Amniotic stem cell (primary cell): ENCODE data around the gene VCP.
"Not testable (repeated sequence)": the region's sequence is repeated elsewhere in the genome, so short reads cannot be mapped to it uniquely, and the experiment has no call there.

Experiments used
- DNase-seq: peaks from one replicate; lab custom pipeline; 2025; lab: John Stamatoyannopoulos, UW

Gene VCP

DNA sequence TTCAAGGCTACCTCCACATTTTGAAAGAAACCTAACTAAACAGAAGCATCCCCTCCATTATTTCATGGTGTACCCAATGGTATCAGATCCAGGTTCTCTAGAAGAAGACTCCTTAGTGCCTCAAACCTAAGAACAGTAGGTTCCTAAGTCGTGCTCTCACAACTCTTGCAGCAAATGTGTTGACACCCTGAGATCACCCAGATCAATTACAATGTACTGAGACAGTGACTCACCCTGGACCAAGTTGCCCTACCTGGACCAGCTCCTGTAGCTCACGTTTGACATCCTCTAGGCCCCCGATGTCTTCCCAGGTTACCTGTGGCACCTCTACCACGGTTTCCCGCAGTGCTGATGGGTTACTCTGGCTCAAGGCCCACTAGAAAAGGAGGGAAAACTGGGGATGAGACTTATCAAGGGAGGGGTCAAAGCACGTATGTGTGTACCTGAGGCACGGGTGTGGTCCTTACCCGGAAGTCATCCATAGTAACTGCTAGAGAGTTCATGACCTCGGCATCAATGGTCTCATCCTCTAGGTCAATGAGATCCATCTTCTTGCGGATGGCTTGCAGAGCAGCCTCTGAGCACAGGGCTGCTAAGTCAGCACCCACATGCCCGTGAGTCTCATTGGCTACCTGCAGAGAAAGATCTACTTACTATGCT lies 11.7 kb downstream of the VCP start:
- no peak for DNase-seq

DNA sequence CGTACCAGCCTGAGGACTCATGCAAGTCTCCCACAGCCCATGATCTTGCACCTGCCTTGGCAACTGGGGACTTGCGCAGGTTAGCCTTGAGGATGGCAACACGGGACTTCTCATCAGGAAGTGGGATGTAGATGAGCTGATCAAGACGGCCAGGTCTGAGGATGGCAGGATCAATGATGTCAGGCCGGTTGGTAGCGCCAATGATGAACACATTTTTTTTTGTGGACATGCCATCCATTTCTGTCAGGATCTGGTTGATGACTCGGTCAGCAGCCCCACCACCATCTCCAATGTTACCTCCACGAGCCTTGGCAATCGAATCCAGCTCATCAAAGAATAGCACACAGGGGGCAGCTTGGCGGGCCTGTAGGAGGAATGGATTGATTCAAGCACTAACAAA lies 13.0 kb downstream of the VCP start:
- DNase-seq: no peak

DNA sequence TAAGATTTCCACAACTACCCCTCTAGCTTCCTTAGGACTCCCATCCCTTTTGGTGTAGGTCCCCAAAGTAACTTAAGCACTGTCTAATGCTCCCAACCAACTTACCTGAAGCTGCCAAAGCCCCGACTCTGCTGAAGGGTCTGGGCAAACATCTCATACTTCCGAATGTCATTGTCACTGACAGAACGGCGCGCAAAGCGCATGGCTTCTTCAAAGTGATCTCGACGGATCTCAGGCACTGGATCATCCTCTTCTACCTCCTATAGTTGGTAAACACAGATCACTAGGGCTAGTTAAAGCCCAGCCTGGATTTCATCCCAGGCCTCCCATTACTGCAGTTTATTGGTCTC lies 15.2 kb downstream of the VCP start:
- no peak for DNase-seq

DNA sequence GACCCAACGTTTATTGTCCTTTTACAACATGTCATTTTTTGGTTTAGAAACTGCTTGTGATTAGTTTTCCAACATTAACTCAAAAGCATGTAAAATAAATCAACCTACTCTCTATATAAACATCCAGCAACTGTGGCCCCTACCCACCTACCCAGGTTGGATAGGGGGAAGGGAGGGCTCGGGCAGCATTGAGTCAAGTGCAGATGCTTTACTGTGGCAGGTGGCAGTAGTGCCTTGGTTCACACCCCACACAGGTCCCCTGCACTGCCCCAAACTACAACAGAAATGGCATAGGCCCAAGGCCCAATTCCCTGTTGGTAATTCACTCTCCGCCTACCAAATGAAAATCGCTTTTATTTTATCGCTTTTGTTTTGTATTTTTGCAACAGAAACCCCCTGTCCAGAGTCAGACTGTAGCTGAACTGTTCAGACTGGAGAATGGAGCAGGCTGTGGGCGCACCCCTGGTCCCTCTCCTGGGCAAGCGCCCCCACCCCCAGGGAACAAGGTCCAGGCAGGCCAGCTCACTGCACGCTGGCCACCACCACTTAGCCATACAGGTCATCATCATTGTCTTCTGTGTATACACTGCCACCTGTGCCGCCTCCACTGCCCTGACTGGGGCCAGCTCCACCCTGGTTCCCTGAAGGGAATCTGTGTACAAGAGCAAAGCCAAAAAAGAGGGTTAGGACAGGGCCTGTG lies 15.7 kb downstream of the VCP start:
- no peak for DNase-seq

DNA sequence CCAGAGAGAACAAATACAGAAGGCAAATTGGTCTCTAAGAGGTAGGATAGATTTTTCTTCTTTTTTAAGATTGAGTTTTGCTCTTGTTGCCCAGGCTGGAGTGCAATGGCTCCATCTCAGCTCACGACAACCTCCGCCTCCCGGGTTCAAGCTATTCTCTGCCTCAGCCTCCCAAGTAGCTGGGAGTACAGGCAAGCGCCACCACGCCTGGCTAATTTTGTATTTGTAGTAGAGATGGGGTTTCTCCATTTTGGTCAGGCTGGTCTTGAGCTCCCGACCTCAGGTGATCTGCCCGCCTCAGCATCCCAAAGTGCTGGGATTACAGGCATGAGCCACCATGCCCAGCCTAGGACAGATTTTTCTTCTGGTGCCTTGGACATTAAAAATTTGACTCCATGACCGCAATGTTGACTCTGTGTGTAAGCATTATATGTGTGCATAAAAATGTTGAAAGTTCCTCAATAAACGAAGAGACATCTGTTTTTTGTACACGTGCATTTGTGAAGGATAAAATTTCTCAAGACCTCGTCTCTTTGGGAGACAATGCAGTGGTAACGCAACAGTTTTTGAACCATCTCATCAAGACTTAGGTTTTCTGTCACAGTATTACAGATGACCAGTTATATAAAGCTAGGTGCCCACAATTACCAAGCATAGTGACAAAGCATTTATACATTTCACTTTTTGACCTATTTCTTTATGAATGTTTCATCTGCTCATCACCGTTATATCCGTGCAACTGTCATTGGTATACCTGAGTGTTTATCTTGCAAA lies 17.4 kb downstream of the VCP start:
- DNase-seq: no peak

DNA sequence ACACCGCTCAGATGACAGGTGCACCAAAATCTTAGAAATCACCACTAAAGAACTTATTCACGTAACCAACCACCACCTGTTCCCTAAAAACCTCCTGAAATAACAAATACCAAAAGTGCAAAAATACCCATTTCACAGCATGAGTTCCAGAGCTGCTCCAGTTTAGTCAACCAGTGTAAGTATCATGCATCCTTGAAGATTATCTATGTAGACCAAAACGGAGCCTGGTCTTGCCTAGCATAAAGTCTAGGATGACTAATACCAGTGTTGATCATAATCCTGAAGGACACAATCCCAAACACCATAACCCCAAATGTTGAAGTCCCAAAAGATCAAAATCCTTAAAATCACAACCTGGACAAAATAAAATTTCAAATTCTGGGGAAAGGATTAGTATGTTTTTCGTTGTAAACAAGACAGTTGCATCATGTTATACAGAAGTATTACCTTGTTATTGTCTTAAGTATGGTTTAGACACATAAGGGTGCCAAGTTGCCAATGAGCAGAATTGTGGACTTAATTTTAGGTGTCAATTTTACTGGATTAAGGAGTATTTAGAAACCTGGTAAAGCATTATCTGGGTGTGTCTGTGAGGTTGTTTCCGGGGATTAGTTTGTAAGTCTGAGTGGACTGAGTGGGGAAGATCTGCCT lies 18.1 kb downstream of the VCP start:
- no peak for DNase-seq

DNA sequence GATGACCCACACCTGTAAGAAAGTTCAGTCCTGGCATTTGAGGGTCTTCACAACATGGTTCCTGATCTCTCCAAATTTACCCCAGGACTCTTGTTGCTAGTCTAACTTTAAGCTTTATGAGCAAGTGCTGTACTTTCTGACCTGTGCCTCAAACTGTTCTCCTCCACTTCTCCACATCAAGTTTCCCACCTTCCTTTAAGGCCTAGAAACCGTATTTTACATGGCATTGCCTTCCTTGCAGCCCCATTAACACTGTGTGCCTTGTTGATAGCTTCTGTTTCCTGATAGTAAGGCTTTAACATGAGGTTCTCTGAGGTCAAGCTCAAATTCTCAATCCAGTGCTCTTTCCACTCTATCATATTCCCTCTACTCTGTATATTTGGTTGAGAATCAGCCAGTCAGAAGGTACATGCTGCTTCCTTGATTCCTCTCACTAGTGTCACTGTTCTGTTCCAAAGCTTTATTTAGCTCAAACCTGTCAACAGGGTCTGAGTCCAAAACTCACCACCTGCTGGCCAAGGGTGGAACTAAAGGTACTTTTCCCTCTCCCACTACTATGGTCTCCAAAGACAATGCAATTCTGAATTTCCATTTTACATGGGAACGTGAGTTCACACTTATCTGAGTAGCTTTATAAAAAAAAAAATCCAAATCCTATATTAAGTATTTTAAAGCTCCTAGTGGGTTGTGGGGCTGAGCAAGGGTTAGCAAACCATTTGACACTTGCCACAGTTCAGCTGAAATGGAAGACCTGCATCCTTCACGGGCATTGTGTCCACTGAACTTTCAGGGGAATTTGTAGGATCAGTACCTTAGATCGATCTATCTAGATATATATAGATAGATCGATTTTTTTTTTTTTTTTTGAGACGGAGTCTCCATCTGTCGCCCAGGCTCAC lies 21.1 kb downstream of the VCP start:
- DNase-seq: no peak

DNA sequence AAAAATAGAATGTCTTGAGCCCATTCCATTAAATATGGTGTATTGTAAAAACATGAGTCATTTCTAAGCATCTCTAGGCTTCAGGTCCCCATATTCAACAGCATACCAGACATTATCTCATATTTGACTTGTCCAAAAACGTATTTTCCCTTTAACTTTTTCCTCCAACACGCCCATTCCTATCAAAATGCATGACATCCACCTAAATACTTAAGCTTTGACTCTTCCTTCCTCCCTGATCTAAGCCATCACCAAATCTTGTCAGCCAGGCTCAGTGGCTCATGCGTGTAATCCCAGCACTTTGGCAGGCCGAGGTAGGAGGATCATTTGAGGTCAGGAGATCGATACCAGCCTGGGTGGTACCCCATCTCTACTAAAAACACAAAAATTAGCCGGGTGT lies 23.9 kb downstream of the VCP start:
- DNase-seq: no peak

DNA sequence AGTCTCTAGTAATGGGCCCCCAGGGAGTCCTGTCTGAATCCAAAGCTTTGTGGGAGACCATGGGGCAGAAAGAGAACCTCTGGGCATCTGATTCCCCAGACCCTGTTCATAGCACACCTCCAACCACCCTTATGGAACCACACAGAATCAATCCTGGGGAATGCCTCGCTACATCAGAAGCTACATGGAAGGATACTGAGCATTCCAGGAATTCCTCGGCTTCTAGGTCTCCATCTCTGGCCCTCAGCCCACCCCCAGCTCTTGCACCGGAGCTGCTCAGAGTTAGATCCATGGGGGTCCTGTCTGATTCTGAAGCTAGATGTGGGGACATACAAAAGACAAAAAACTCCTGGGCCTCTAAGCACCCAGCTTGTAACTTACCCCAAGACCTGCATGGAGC lies 28.4 kb downstream of the VCP start:
- DNase-seq: no peak

DNA sequence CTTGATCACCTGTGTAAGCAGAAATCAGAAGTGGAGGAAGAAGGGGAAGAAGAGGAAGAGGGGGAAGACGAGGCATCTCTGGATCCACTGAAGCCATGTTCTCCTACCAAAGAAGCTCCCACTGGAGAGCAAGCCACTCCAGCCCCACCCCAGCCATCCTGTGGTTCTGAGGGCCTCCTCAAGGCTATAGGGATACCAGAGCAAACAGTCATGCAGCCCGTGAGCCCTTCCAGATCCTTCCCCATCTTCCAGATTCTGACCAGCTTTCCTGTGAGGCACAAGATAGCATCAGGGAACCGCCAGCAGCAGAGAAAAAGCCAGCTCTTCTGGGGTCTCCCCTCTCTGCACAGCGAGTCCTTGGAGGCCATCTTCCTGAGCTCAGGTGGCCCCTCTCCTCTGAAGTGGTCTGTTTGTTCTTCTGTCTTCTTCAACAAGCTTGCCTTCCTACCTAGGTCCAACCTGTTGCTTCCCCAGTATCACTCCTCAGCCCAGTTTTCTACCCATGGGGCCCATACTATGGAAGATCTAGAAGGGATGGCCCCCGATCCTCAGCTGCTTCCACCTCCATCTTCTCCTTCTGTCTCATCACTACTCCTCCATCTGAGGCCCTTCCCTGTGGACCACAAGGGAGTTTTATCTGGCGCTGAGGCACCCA lies 29.4 kb downstream of the VCP start:
- DNase-seq: no peak

DNA sequence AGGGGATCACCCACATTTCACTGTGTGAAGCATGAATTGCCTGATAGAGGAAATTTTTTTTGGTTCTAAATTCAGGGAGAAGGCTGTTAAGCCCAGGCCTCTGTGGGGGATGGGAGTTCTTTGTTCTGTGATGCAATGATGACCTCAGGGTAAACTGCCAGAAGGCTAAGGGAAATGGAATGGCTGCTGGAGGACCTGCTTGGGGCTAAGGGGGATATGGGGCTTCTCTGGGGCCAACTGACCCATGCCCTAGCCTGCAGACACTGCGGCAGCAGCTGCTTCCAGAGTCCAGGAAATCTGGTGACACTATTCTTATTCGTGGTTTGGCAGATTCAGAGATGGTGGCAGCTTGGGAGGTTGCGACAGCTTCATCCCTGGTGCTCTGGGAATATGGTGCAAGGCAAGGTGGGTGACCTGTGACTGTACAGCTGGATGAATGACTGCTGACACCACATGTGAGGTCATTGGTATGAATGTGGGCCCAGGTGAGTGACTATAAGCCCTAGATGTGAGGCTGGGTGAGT lies 30.3 kb downstream of the VCP start:
- no peak for DNase-seq

DNA sequence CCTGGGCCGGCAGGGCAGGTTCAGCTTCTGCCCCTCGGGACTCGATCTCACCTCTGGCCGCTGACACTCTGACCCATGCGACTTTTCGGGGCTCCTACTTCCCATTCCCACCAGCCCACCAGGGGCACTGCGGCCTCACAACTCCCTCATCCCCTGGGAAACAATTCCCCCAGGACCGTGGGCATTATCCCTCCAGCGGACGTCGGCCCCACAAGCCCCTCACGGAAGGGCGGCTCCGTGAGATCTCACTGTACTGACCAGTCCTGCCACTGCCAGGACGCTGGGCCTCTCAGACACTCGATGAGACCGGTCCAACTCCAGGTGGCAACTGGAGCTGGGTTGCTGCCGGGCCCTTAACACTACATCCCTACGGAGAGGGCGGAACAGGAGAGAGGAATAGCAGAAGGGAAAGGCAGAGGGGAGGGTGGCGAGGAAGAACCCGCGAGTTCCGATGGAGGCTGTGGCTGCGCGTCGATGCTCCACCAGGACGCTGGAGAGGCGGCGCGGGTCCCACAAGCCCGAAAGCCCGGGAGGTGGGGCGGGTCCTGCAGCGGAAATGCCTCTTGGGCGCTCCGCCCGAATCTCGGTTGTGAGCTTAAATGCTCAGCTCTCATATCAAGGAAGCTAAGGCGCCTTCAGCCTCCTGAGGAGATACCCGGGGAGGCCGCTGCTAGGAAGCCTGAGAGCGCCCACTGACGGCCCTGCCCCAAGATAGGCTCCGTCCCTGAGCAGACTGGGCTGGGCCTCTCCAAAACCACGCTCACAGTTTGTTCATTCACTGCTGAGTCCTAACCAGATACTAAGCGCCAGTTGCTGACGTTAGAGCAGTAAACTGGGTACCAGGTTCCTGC lies 36.3 kb downstream of the VCP start:
- DNase-seq: no peak

DNA sequence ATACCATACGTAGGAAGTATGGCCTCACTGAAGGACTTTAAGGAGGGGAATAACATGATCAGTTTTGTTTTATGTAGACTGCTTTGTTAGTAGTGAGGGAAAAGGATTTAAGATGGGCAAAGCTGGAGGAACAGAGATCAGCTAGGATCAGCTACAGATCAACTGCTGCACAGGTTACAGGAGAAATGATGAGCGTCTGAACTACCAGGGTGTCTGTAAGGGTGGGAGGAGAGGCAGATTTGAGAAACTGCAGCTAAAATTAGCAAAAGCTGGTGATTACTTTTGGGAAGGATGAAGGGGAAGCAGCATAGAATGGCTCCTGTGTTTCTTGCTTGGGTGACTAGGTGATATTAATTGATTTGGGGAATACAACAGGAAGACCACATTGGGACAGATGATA lies 39.3 kb downstream of the VCP start:
- DNase-seq: no peak

DNA sequence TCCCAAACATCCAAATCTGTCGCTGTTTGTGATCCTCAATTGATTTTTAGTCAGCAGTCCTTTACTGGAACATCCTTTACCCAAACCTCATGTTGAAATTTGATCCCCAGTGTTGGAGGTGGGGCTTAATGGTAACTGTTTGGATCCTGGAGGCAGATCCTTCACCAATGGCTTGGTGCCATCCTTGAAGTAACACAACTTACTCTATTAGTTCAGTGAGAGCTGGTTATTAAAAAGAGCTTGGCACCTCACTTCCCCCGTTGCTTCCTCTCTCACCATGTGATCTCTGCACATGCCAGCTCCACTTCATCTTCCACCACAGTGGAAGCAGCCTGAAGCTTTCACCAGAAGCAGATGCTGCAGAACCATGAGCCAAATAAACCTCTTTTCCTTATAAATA lies 42.6 kb downstream of the VCP start:
- no peak for DNase-seq

DNA sequence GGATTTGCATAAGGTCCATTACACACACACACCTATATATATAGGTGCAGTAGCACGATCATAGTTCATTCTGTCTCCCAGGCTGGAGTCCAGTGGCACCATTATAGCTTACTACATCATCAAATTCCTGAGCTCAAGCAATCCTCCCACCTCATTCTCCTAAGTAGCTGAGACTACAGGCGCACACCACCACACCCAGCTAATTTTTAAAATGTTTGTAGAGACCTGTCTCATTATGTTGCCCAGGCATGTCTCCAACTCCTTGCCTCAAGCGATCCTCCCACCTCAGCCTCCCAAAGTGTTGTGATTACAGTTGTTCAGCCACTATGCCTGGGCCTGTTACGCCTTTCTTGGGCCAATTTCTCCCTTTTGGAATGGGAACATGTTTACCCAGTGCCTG lies 43.2 kb downstream of the VCP start:
- DNase-seq: no peak

DNA sequence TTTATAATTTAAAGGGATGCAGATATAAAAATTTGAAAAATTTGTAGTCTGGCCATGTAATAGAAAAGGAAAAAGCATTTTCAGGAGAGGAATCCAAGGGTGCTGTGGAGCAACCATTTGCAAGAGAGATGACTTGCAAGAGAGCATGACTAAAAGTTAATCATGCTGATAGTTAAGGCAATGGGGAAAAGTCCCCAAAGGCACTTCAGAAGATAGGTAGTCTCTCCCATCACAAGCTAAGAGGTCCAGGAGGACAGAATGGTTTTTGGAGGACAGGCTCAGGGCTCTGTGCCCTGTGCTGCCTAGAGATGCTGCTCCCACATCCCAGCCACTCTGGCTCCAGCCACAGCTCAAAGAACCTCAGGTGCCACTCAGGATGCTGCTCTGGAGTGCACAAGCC lies 44.1 kb downstream of the VCP start:
- no peak for DNase-seq

DNA sequence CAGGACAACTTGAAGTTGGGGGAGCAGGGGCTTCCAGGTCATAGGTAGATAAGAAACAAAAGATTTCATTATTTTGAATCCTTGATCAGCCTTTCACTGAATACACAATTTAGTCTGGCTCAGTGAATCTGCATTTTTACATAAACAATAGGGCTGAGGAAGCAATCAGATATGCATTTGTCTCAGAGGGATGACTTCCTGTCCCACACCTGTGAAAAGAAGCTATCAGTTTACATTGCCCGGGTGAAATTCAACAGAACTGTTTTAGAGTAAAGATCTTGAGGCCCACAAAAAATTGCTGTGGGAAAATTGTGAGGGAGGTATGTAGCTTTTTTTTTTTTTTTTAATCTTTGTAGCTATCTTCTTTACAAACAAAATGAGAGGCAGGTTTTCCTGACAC lies 44.6 kb downstream of the VCP start:
- no peak for DNase-seq

DNA sequence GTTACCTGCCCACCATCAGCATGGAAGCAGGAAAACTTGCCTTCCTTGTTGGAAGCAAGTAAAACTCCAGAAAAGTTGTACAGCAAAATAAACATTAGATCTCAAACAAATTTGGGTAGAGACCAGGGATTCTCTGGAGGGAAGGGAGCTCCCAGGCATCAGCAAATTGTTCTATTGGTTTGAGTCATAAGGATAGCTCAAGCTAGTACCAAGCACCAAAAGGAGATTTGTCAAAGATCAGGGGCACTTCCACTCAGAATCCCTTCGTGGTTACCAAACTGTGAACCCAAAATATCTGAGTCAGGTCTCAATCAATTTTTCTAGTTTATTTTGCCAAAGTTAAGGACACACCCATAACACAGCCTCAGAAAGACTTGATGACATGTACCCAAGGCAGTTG lies 45.1 kb downstream of the VCP start:
- DNase-seq: no peak

DNA sequence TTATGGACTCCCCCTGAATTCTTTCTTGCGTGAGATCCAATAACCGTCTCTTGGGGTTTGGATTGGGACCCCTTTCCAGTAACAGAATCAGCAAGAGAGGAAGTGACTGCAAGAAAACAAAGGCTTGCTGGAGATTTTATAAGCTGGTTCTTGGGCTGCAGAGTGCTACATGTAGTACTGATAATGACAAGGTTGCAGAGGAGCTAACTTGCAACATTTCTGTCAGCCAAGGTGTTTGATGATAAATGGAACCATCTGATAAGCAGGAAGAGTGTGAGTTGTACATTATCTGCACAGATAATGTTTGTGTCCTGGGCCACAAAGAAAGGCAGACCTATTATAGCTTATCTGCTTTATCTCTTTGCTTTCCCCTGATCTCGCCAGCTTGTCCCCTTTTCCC lies 45.8 kb downstream of the VCP start:
- DNase-seq: no peak

DNA sequence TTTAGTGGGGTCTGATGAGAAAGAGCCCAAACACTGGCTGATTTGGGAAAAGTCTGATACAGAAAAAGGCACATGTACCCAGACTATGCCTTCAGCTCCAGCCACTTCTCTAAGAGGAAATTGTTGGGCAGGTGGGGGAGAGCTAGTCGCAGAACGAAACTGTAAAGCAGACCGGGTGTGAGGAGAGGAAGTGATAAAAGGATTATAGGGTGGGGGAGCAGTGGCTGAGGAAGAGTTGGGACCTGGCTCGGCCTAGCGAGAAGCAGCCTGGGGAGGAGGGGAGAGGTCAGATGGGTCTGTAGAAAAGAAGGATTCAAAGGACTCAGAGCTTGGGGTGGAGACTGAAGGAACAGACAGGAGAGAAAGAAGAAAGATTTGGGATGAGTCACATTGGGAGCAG lies 49.0 kb downstream of the VCP start:
- not testable (repeated sequence) for DNase-seq
